ENCODE measurements around the gene PIGL. TPM values are rescaled to one million over a fixed set of nuclear protein-coding genes. Genes with fewer than 3 reads are reported as not detected.
"Not testable (repeated sequence)": the region's sequence is repeated elsewhere in the genome, so short reads cannot be mapped to it uniquely, and the experiment has no call there.

Gene PIGL
- 9.3 TPM for polyA plus RNA-seq (2013, experiment 1 of 2; ENCODE audit: insufficient read length)
- polyA plus RNA-seq (2013, experiment 2 of 2; ENCODE audit: insufficient read length): 9.4 TPM

DNA sequence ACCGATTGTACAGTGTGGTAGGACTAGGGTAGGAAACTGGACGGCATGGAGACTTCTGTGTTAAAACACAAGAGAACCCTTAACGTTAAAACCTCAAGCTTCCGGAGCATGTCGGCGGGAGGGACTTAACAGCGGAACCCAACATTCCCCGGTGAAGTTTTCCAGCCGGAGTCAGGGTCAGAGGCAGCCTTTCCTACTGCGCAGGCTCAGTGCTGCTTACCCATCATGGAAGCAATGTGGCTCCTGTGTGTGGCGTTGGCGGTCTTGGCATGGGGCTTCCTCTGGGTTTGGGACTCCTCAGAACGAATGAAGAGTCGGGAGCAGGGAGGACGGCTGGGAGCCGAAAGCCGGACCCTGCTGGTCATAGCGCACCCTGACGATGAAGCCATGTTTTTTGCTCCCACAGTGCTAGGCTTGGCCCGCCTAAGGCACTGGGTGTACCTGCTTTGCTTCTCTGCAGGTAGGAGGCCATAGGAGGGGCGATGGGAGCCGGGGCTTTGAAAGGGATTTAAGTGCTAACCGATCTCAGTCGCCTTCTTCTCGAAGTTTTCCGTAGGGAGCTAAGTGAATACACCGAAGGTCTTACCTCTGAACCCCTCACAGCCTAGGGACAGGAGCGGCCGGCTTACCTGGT is at the start of gene PIGL:
TSS of gene PIGL (plus strand) at position 209 of the 634 bp plus-strand sequence. CDS start at position 226, 17 bp downstream.
- DNase-seq: peak; percentile 94

DNA sequence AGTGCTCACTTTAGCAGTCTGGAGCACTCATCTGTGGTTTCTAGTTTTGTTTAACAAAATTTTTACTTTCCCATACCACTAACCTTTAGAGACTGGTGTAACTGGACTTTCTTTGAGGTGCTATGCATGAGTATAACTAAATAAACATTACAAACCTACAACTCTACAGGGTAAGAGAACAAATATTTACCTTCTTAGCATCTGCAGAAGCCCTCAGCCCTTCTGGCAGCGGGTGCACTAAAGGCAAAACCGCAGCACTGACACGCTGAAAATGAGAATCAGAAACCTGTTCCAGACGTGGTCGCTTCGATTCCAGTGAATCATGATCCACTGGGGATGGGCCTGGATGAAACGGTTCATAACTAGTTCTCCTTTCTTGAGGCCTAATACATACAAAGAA is 45.4 kb upstream of the PIGL start:
- DNase-seq: peak; percentile 29

DNA sequence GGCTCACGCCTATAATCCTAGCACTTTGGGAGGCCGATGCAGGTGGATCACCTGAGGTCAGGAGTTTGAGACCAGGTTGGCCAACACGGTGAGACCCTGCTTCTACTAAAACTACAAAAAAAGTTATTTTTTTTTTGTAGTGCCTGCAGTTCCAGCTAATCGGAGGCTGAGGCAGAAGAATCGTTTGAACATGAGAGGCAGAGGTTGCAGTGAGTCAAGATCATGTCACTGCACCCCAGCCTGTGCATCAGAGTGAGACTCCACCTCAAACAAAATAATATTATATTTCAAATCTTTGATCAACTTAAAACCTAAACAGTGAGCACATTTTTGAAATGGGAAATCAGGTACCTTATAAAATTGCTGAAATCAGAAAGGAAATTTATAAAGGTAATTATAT is 38.2 kb upstream of the PIGL start:
- DNase-seq: no peak

DNA sequence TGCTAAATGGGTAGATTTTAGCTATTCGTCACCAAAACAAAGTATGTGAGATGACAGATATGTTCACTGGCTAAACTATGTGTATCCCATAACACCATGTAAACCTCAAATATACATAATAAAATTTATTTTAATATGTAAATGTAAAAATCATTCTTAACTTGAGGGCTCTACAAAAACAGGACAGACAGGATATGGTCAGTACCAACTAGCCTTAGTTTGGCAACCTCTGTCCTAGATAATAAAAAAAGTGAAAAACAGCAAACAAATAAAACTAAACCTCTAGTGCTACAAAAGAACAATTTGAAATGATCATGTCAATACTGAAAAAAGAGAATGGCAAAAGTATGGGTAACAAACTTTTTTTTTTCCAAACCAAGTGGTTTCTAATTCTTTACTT is 35.4 kb upstream of the PIGL start:
- DNase-seq: no peak

DNA sequence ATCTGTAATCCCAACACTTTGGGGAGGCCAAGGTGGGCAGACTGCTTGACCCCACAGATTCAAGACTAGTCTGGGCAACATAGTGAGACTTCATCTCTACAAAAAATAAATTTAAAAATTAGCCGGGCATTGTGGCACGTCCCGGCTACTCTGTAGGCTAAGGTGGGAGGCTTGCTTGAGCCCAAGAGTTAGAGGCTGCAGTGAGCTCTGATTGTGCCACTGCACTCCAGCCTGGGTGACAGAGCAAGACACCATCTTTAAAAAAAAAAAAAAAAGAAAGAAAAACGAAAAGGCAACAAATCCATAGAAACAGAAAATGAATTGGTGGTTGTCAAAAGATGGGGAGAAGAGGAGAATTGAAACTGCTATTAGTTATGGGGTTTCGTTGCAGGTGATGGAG is 29.4 kb upstream of the PIGL start:
- DNase-seq: no peak

DNA sequence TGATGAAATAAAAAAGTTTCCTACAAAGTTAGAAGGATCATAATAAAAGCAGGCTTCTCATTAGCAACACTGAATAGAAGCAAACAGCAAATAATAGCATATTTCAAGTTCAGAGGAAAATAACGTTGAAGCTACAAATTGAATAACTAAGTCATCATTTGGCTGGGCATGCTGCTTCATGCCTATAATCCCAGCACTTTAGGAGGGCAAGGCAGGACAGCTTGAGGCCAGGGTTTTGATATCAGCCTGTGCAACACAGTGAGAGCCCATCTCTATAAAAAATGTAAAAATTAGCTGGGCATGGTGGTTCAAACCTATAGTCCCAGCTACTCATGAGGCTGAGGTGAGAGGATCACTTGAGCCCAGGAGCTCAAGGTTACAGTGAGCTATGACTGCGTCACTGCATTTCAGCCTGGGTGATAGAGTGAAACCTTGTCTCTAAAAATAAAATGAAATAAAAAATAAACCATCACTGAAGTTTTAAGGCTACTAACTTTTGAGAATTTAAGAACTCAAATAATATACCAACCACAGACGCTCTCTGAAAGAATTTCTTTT is 27.1 kb upstream of the PIGL start:
- DNase-seq: no peak

DNA sequence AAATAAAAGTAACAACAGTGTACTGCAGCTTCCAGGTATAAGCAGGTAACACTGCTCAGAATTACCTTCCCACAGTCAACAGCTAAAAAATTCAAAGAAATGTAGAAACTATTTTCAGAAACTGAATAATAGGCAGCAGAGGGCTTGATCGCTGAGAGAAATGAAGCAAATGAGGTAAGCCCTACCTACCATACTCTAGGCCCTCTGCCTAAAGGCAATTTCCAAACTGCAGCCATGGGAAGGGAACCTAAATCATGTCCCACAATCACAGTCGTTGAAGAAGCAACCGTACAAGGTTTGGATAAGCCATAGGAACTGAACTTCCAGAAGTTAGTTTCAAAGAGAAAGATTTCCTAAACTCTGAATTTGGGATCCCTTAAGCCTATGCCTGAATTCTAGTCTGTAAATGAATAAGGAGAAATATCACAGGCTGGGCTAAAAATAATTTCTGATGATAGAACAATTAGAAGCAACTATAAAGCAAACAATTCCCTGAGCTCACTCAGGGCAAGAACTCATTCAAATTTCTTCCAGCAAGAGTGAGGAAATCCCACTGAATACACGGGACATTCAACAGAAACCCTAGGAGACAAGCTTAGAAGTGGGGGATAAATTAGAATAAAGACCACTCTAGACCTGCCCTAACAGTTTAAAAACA is 26.2 kb upstream of the PIGL start:
- no peak for DNase-seq

DNA sequence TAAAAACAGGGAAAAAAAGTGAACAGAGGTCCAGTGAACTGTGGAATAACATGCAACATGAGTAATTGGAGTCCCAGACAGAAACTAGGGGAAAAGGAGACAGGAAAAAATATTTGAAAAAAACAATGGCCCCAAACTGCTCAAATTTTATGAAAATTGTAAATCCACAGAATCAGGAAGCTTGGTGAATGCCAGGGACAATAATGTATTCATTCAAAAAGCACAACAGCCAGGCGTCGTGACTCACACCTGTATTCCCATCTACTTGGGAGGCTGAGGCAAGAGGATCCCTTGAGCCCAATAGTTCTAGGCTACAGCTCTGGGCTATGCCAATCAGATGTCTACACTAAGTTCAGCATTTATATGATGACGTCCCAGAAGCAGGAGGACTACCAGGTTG is 25.4 kb upstream of the PIGL start:
- DNase-seq: no peak

DNA sequence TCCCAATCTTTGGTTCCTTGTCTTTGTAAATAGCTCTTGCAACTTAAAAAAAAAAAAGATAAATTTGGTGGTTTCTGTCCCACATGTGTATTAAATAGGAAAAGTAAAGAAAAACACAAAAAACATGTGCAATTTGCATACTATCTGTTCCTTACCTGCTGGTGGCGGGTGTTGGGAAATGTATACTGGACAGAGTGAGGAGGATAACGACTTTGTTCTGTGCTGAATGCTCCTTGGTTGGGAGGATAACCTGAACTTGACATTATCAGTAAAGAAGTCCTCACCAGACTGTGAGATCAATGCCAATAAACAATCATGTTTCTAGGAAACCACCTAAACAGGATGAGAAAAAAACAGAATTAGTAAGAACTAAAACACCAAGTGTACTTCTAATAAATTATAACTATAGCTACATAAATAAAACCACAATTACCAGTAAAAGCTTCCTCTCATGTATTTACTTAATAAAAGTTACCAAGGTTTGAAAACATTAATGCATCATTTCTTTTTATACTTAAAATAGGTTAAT is 22.6 kb upstream of the PIGL start:
- DNase-seq: not testable (repeated sequence)

DNA sequence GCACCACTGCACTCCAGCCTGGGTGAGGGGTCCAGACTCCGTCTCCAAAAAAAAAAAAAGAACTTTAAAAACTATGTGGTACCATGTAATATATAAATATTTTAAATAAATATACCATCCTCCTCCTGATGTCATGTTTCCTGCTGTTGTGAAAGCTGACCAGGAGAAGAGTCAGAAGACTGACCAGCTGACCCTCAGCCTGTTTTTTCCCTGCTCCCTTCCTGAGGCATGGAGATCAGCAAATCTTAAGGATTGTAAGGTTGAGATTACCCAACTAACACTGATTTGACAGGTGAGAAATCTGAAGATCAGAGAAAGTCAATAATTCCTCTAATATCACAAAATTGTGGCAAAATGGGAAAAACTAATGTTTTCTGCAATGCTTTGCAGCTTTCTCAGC is 19.7 kb upstream of the PIGL start:
- no peak for DNase-seq

DNA sequence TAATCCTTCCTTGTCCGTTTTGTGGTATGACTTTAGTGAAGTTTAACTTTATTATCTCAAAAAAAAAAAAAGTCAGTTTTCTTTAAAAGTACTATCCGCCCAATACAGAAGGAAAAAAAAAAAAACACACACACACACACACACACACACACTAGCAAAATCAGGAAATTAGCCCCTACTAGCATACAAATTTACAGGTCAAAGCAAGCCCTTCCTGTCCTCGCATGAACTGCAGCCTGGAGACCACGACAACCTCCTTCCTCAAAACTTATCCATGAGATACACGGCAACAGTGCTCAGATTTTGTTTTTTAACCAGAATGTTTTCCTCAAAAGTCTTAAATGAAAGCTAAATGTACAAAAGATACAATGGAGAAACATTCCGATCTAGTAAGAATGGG is 17.9 kb upstream of the PIGL start:
- peak; percentile 3 for DNase-seq

DNA sequence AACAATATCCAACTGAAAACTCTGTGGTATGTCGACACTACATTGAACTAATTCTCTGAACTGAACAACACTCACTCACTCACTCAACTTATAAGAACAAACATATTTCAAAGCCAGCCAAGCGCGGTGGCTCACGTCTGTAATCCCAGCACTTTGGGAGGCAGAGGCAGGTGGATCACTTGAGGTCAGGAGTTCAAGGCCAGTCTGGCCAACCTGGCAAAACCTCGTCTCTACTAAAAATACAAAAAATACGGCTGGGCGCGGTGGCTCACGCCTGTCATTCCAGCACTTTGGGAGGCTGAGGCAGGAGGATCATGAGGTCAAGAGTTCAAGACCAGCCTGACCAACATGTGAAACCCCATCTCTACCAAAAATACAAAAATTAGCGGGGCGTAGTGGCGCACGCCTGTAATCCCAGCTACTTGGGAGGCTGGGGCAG is 15.3 kb upstream of the PIGL start:
- not testable (repeated sequence) for DNase-seq

DNA sequence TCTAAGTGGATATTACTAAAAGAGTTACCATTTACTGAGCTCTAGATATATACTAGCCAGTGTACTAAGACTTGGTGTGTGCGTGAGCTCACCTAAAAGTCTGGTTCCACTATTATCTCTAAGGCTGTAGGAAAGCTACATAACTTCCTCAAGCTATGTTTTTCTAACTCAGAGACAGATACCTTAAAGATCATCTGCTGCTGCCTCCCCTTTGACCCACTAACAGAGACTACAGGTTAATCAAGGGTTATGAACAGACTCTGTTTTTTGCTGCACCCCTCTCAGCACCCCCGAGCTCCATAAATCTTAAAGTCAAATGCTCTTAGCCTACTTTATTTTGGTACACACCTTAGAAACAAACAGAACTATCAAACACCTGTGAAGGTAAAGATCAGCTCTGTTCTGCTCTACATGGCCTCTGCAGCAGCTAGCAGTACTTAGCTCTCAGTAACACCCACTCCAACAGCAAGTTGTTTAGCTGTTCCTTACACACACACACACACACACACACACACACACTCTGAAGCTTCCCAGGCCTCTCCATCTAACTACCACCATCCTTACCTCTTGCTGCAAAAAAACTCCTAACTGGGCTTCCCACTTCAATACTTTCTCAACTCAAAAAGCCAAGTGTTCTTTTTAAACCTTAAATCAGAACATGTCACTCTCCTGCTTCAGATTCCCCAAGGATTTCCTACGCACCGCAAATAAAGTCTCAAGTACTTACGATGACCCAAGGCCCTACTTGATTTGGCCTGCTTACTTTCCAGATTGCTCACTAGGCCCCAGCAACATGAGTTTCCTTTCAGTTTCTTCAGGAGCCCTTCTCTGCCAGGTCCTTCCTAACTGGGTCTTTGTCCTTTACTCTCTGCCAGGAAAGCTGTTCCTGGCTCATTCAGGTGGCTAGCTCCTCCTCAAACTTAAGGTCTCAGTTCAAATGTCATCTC is 14.2 kb upstream of the PIGL start:
- not testable (repeated sequence) for DNase-seq

DNA sequence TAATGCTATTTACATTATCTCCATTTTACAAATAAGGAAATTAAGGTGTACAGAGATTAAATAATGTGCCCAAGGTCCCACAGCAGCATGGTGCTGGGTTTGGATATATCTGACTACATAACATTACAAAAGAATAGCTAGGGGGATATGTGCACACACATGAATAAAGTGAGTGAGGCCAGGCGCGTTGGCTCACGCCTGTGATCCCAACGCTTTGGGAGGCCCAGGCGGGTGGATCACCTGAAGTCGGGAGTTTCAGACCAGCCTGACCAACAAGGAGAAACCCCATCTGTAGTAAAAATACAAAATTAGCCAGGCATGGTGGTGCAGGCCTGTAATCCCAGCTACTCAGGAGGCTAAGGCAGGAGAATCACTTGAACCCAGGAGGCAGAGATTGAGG is 12.2 kb upstream of the PIGL start:
- not testable (repeated sequence) for DNase-seq

DNA sequence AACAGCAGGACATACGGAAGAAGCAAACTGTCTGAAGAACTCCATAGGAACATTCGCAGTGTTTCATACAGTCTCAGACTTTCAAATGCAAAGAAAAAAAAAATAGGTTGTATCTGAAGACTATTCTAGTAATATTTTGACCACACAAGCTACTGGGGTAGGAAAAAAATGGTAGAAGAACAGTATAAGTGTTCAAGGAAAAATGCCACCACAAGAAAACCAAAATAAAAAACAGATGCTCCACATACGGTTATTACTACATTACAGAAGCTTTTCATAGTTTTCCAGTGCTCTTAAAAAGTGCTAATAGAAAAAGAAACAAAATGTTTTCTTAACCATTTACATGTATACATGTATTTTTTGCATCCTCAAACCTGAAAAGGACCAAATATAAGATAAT is 5.4 kb upstream of the PIGL start:
- peak; percentile 44 for DNase-seq

DNA sequence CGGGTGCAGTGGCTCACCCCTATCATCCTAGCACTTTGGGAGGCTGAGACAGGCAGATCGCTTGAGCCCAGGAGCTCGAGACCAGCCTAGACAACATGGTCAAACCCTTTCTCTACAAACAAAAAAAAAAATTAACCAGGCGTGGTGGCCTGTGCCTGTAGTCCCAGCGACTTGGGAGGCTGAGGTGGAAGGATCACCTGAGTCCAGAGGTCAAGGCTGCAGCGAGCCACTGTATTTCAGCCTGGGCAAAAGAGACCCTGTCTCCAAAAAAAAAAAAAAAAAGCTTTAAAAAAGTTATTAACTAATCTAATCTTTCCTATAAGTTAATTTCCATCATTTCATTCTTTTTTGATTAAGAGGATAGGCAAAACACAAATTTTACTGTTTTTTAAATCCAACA is 4.2 kb upstream of the PIGL start:
- no peak for DNase-seq

DNA sequence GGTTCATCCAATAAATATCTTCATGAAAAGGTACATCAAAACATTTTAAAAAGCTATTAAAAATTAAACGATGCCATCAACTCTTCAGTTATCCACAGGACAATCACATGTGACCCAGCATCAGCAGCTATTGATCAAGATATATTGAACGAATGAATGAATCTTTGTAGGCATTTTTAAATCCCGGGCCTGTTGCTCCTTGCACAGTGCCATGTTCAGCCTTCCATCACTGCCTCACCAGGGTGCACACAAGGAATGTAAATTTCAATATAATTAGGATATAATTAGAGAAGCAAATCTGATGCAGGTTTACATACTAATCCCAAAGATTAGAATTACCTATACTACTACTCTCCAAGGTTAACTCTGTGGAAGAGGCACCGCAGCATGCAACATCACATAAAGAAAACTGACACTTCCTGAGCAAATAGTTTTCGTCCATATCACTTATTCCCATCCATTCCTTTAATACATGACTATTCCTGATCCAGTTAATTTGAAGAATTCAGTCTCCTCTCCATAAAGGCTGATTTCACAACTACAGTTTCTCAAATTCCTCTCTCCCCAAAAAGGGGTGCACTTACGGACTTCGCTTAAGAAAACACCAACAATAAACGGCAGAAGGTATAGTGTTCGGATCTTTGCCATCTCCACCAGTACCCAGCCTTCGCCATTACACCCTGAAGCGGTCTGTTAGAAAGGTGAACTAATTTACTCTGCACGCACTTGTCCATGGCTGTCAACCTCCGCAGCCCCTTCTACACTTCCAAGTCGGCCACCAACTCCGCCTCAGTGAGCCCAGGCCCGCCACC is 2.6 kb upstream of the PIGL start:
- DNase-seq: peak; percentile 13

DNA sequence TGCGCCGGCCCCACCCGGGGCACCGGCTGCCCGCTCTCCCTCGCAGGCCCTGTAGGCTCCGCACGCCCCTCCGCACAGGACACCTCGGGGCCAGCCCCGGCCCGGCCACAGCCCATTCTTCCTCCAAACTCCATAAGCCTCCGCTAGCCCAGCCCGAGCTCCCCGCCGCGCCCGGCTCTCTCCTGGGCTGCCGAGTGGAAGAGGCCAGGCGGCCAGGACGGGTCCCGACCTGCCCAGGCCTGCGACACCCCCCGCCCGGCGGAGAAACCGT is 2.1 kb upstream of the PIGL start:
- peak; percentile 20 for DNase-seq

DNA sequence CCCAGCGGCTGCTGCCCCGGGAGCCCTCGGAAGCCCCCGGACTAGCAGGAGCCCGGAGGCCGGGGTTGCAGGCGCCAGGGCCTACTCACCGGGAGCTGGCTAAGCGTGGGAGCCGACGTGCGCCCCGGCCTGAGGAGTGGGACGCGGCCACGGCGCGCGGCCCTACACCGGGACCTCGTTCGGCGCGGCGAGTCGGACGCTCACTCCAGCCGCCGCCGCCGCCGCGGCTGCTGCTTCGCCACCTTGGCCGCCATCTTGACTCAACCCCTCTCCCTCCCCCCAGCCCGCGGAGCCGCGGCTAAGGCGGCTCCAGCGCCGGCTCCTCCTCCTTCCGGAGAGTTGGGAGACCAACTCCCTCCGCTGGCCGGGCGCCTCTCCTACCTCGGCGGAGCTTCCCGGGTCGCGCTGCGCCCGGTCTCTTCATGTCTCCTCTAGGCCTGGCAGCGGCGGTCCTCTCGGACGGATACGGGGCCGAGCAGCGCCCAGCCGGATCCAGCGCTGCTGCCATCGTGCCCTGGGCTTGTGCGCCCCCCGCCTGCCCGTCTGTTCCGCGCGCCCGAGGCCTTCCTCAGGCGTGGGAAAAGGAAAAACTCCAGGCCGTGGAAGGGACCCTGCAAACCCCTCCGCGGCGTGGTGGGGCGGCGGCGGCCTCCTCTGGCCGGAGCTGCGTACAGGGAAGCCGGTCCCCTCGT is 1.6 kb upstream of the PIGL start, which contains the start of gene NCOR1:
TSS of gene NCOR1 (minus strand) at position 262 of the 692 bp plus-strand sequence. CDS start 20,965 bp downstream, outside the sequence.
- peak; percentile 96 for DNase-seq

DNA sequence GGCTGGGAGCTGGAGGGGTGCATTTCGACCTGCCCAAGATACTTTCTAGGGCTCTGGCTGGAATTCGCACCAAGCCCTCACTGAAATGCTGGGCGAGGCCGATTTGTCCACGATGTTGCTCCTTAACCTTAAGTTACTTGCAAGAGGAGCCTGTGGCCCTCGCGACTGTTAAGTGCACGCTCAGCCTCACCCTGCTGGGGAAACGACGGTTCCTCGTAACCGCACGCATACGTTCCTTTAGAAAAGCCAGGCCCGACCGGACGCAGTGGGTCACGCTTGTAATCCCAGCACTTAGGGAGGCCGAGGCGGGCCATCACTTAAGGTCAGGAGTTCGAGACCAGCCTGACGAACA is 1.1 kb upstream of the PIGL start:
- no peak for DNase-seq

DNA sequence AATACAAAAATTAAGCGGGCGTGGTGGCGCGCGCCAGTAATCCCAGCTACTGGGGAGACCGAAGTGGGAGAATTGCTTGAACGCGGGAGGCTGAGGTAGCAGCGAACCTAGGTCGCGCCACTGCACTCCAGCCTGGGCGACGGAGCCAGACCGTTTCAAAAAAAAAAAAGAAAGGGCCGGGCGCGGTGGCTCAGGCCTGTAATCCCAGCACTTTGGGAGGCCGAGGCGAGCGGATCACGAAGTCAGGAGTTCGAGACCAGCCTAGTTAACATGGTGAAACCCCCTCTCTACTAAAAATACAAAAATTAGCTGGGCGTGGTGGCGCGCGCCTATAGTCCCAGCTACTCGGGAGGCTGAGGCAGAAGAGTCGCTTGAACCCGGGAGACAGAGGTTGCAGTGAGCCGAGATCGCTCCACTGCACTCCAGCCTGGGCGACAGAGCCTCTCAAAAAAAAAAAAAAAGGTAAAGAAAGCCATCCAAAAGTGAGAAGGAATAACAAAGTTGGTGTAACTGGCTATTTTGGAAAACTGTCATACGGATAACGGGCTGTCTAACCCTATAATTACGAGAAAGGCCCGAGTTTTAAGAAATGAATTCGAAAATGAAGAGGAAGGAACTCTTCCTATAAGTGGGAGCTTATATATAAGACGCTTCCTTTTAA is 539 bp upstream of the PIGL start:
- DNase-seq: not testable (repeated sequence)
